ENCODE measurements around the gene MAD1L1. TPM values are rescaled to one million over a fixed set of nuclear protein-coding genes. Genes with fewer than 3 reads are reported as not detected.

Gene MAD1L1
- total RNA-seq, 2 experiments from 2014 or later: 58.3 to 65.3 TPM

DNA sequence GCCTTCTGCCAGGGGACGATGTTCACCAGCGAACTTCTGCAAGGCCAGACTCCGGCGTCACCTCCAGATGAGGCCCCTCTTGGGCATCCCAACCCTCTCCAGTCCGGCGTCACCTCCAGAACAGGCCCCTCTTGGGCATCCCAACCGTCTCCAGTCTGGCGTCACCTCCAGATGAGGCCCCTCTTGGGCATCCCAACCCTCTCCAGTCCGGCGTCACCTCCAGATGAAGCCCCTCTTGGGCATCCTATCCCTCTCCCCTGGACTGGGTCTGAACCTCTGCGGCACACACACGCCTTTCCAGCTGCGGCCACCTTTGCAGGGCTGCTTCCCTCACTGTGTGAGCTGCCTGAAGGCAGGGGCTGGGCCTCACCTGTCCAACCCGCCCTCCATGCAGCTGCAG, 321.2 kb downstream of the MAD1L1 start:
- no peak for DNase-seq (ENCODE audit: low spot score)
- no peak overlapping the region for H3K4me3 ChIP-seq (ENCODE audit: low read depth, low read length, poor library complexity, severe bottlenecking)
- H3K36me3 ChIP-seq (ENCODE audit: insufficient read depth, low read length): no peaks in the 10 kb centered on the region
- H3K27ac ChIP-seq (ENCODE audit: low read depth, low read length, poor library complexity, severe bottlenecking): no peak overlapping the region
- ChIA-PET POLR2A (no interaction called here), CTCF (ENCODE audit: unreplicated experiment) (no interaction called here)
- H3K4me2 ChIP-seq (ENCODE audit: low read length): no peak overlapping the region
- no peaks in the 10 kb centered on the region for H3K9me3 ChIP-seq (ENCODE audit: low read length)
- no peaks in the 10 kb centered on the region for H3K9me2 ChIP-seq (ENCODE audit: insufficient read depth, low read length)
- BruUV-seq (replicated peaks): no TSS peak
- H3K4me1 ChIP-seq (ENCODE audit: insufficient read depth, low read length, poor library complexity, severe bottlenecking): no peaks in the 10 kb centered on the region
- no peak for TF ChIP-seq EZH2phosphoT487 (IDR thresholded peaks at IDR 0.05; ENCODE audit: borderline replicate concordance, low read depth, low read length)
- TF ChIP-seq, protein P1, sequence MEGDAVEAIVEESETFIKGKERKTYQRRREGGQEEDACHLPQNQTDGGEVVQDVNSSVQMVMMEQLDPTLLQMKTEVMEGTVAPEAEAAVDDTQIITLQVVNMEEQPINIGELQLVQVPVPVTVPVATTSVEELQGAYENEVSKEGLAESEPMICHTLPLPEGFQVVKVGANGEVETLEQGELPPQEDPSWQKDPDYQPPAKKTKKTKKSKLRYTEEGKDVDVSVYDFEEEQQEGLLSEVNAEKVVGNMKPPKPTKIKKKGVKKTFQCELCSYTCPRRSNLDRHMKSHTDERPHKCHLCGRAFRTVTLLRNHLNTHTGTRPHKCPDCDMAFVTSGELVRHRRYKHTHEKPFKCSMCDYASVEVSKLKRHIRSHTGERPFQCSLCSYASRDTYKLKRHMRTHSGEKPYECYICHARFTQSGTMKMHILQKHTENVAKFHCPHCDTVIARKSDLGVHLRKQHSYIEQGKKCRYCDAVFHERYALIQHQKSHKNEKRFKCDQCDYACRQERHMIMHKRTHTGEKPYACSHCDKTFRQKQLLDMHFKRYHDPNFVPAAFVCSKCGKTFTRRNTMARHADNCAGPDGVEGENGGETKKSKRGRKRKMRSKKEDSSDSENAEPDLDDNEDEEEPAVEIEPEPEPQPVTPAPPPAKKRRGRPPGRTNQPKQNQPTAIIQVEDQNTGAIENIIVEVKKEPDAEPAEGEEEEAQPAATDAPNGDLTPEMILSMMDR (conservative IDR thresholded peaks at IDR 0.05; ENCODE audit: low read length): no peak
- H3K79me2 ChIP-seq (ENCODE audit: insufficient read depth, low read depth, low read length): no peaks in the 10 kb centered on the region
- intact Hi-C loops (cut with micrococcal nuclease; ENCODE audit: unreplicated experiment): no loop called here
- H2AFZ ChIP-seq (ENCODE audit: low read length): no peak overlapping the region
- H4K20me1 ChIP-seq (ENCODE audit: insufficient read depth, low read length): no peaks in the 10 kb centered on the region

GRCh38 chr7:1910827-1911226, 321.9 kb downstream of the MAD1L1 start:
- Histone ChIP-seq H3K4me3 (ENCODE audit: low read depth, low read length, poor library complexity, severe bottlenecking) (no peak overlapping the region), H3K27ac (ENCODE audit: low read depth, low read length, poor library complexity, severe bottlenecking) (no peak overlapping the region), H2AFZ (ENCODE audit: low read length) (no peak overlapping the region), H3K9me3 (ENCODE audit: low read length) (no peaks in the 10 kb centered on the region), H3K4me1 (ENCODE audit: insufficient read depth, low read length, poor library complexity, severe bottlenecking) (no peaks in the 10 kb centered on the region), H3K4me2 (ENCODE audit: low read length) (no peak overlapping the region), H3K79me2 (ENCODE audit: insufficient read depth, low read depth, low read length) (no peaks in the 10 kb centered on the region), H3K9me2 (ENCODE audit: insufficient read depth, low read length) (no peaks in the 10 kb centered on the region), H3K36me3 (ENCODE audit: insufficient read depth, low read length) (no peaks in the 10 kb centered on the region), H4K20me1 (ENCODE audit: insufficient read depth, low read length) (no peaks in the 10 kb centered on the region)
- DNase-seq (ENCODE audit: low spot score): no peak
- POLR2A ChIA-PET: no interaction called here
- intact Hi-C loops (cut with micrococcal nuclease; ENCODE audit: unreplicated experiment): no loop called here
- TF ChIP-seq, protein P1 (conservative IDR thresholded peaks at IDR 0.05; ENCODE audit: low read length): no peak
- TF ChIP-seq EZH2phosphoT487 (IDR thresholded peaks at IDR 0.05; ENCODE audit: borderline replicate concordance, low read depth, low read length): no peak
- CTCF ChIA-PET (ENCODE audit: unreplicated experiment): interaction anchor here (0.6 kb wide), 1 partner anchor 28 kb away, joined by 8 read pairs; no protein-coding TSS in a partner anchor
- no TSS peak for BruUV-seq (replicated peaks)

GRCh38 chr7:1910081-1910685, 322.6 kb downstream of the MAD1L1 start:
- CTCF ChIA-PET (ENCODE audit: unreplicated experiment): interaction anchor here (0.6 kb wide), 1 partner anchor 27 kb away, joined by 8 read pairs; no protein-coding TSS in a partner anchor
- no TSS peak for BruUV-seq (replicated peaks)
- no peak overlapping the region for H3K27ac ChIP-seq (ENCODE audit: low read depth, low read length, poor library complexity, severe bottlenecking)

More at GRCh38 chr7:1910081-1910685, 322.6 kb downstream of the MAD1L1 start:
- H3K79me2 ChIP-seq (ENCODE audit: insufficient read depth, low read depth, low read length): no peaks in the 10 kb centered on the region
- H4K20me1 ChIP-seq (ENCODE audit: insufficient read depth, low read length): no peaks in the 10 kb centered on the region
- TF ChIP-seq, protein P1 (conservative IDR thresholded peaks at IDR 0.05; ENCODE audit: low read length): no peak
- no peak for TF ChIP-seq EZH2phosphoT487 (IDR thresholded peaks at IDR 0.05; ENCODE audit: borderline replicate concordance, low read depth, low read length)
- H3K4me1 ChIP-seq (ENCODE audit: insufficient read depth, low read length, poor library complexity, severe bottlenecking): no peaks in the 10 kb centered on the region
- H3K4me2 ChIP-seq (ENCODE audit: low read length): no peak overlapping the region
- DNase-seq (ENCODE audit: low spot score): no peak
- H3K36me3 ChIP-seq (ENCODE audit: insufficient read depth, low read length): no peaks in the 10 kb centered on the region
- H3K9me2 ChIP-seq (ENCODE audit: insufficient read depth, low read length): no peaks in the 10 kb centered on the region
- H3K4me3 ChIP-seq (ENCODE audit: low read depth, low read length, poor library complexity, severe bottlenecking): no peak overlapping the region
- H3K9me3 ChIP-seq (ENCODE audit: low read length): no peaks in the 10 kb centered on the region
- POLR2A ChIA-PET: no interaction called here
- no peak overlapping the region for H2AFZ ChIP-seq (ENCODE audit: low read length)
- intact Hi-C loops (cut with micrococcal nuclease; ENCODE audit: unreplicated experiment): no loop called here

Measured in OCI-LY7 (cell line).